ENCODE measurements around the gene ADCYAP1R1. TPM values are rescaled to one million over a fixed set of nuclear protein-coding genes. Genes with fewer than 3 reads are reported as not detected.

Gene ADCYAP1R1
- total and polyA plus RNA-seq, 3 donors from 2014 or later, result 3.2 to 4.8 (median 4.3) TPM

- no peak for DNase-seq
- TF ChIP-seq POLR2A (IDR thresholded peaks at IDR 0.05), result no peak
- TF ChIP-seq, protein P1, sequence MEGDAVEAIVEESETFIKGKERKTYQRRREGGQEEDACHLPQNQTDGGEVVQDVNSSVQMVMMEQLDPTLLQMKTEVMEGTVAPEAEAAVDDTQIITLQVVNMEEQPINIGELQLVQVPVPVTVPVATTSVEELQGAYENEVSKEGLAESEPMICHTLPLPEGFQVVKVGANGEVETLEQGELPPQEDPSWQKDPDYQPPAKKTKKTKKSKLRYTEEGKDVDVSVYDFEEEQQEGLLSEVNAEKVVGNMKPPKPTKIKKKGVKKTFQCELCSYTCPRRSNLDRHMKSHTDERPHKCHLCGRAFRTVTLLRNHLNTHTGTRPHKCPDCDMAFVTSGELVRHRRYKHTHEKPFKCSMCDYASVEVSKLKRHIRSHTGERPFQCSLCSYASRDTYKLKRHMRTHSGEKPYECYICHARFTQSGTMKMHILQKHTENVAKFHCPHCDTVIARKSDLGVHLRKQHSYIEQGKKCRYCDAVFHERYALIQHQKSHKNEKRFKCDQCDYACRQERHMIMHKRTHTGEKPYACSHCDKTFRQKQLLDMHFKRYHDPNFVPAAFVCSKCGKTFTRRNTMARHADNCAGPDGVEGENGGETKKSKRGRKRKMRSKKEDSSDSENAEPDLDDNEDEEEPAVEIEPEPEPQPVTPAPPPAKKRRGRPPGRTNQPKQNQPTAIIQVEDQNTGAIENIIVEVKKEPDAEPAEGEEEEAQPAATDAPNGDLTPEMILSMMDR (IDR thresholded peaks at IDR 0.05), result no peak
- H3K36me3 ChIP-seq (ENCODE audit: low read depth, missing control alignments), result no peaks in the 10 kb centered on the region
- H3K9me3 ChIP-seq, result no peaks in the 10 kb centered on the region
- no peak overlapping the region for H3K27ac ChIP-seq
- 84 to 87% methylated on average over 12 of the region's 12 CpGs for WGBS, 2 donors
- H3K4me3 ChIP-seq, result no peak overlapping the region
- H3K4me1 ChIP-seq, result no peaks in the 10 kb centered on the region
- intact Hi-C loops (cut with DNase I; ENCODE audit: low total_unique reads), result no loop called here
- no peaks in the 10 kb centered on the region for H3K27me3 ChIP-seq
Measured at GRCh38 chr7:31102151-31102972, 50.3 kb downstream of the ADCYAP1R1 start.

DNA sequence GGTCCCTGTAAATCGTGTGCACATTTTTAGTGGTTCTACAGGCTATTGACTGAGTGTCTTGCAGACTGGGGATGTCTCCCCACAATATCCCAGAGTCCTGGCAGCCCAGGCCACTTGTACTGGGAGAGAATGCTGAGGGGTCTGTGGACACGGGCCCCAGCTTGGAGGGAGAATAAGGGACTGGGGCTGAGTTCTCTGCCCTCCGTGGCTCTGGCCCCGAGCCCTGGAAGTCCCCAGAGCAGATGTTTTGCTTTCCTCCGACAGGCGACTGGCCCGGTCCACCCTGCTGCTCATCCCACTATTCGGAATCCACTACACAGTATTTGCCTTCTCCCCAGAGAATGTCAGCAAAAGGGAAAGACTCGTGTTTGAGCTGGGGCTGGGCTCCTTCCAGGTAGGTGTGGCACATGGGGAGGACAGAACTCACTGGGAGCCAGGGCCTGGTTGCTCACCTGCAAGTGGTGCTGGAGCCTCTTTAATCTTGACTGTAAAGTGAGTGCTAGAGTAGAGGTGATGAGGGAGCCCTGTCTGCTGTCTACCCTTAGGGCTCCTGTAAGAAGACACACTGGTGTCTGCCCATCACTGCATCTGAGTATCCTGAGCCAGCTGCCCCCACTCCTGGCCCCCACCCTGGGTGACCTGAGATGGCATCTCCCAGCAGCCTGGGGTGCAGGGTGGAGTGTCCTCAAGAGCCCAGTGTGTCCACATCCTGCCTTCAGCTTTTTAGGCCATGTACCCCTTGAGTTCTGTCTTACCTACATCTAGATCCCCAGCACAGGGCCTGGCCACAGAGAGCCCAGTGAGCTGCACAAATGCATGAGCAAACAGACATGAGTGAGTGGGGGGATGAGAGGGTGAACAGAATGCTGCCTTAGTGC is 51.1 kb downstream of the ADCYAP1R1 start:
- Histone ChIP-seq H3K4me1 (no peaks in the 10 kb centered on the region), H3K27ac (no peak overlapping the region), H3K27me3 (no peaks in the 10 kb centered on the region), H3K4me3 (no peak overlapping the region), H3K9me3 (no peaks in the 10 kb centered on the region), H3K36me3 (ENCODE audit: low read depth, missing control alignments) (no peaks in the 10 kb centered on the region)
- no peak for TF ChIP-seq POLR2A (IDR thresholded peaks at IDR 0.05)
- TF ChIP-seq, protein P1 (IDR thresholded peaks at IDR 0.05), result no peak
- 58 to 66% methylated on average over 9 of the region's 9 CpGs for WGBS, 2 donors
- no peak for DNase-seq
- intact Hi-C loops (cut with DNase I; ENCODE audit: low total_unique reads), result no loop called here

GRCh38 chr7:31104361-31105255 is 52.5 kb downstream of the ADCYAP1R1 start:
- DNase-seq, result no peak
- no peaks in the 10 kb centered on the region for H3K36me3 ChIP-seq (ENCODE audit: low read depth, missing control alignments)
- 86 to 90% methylated on average over 8 of the region's 8 CpGs for WGBS, 2 donors
- TF ChIP-seq, protein P1 (IDR thresholded peaks at IDR 0.05), result no peak
- no peak for TF ChIP-seq POLR2A (IDR thresholded peaks at IDR 0.05)
- H3K4me3 ChIP-seq, result no peak overlapping the region
- intact Hi-C loops (cut with DNase I; ENCODE audit: low total_unique reads), result no loop called here
- H3K4me1 ChIP-seq, result no peaks in the 10 kb centered on the region
- no peaks in the 10 kb centered on the region for H3K9me3 ChIP-seq
- H3K27ac ChIP-seq, result no peak overlapping the region
- H3K27me3 ChIP-seq, result no peaks in the 10 kb centered on the region

DNA sequence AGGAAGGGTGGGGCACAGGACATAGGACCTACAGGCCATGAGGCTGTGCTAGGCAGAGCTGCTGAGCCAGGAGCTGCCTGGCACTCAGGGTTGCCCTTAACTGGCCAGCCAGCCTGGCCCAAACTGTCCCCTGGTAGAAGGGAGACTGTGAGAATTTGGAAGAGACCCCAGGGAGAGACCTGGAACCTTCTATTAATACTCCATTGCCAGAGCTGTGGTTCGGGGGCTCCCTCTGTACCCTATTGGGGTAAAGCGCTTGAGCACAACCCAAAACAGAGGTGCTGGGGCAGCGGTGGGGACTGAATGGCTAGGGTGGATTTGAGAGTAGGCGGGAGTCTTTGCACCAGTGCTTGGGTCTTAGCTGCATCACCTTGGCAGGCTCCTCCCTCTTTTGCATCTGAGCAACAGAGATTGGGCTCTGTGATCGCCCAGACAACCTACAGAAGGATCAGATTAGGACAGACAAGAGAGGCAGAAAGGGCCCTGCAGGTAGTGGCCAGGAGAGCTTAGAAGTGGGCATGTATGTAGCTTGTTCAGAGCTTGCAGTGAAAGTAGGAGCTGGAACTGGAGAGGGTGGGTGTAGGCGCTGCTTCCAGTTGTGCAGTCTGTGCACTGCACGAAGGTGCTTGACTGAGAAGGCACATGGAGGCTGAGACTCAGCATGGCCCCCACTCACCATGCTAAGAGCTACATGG is 53.3 kb downstream of the ADCYAP1R1 start:
- Histone ChIP-seq H3K9me3 (no peaks in the 10 kb centered on the region), H3K36me3 (ENCODE audit: low read depth, missing control alignments) (no peaks in the 10 kb centered on the region), H3K4me1 (no peaks in the 10 kb centered on the region), H3K27me3 (no peaks in the 10 kb centered on the region), H3K4me3 (no peak overlapping the region), H3K27ac (no peak overlapping the region)
- no peak for DNase-seq
- WGBS, 2 donors, result 95 to 97% methylated on average over 7 of the region's 7 CpGs
- TF ChIP-seq POLR2A (IDR thresholded peaks at IDR 0.05), result no peak
- TF ChIP-seq, protein P1 (IDR thresholded peaks at IDR 0.05), result no peak
- intact Hi-C loops (cut with DNase I; ENCODE audit: low total_unique reads), result no loop called here
